H4 (cell line): ENCODE results near the gene VWC2. TPM values are rescaled to one million over a fixed set of nuclear protein-coding genes. Genes with fewer than 3 reads are reported as not detected.

ENCODE experiments used
- DNase-seq: peaks from one replicate; pipeline ENCODE4 v3.0.0-alpha.2; 2015; ENCODE audit warnings: low spot score
- total RNA-seq: library from RNA; depleted of rRNA; stranded (reverse); fragments of >200 nt; shearing (Covaris generic); gene quantifications from 2 replicates; pipeline ENCODE4 v1.2.3, GENCODE V29; 2014; rRNA removed

Gene VWC2
- total RNA-seq: 0.04 TPM in 1 of 2 replicates, not detected in the other

DNA sequence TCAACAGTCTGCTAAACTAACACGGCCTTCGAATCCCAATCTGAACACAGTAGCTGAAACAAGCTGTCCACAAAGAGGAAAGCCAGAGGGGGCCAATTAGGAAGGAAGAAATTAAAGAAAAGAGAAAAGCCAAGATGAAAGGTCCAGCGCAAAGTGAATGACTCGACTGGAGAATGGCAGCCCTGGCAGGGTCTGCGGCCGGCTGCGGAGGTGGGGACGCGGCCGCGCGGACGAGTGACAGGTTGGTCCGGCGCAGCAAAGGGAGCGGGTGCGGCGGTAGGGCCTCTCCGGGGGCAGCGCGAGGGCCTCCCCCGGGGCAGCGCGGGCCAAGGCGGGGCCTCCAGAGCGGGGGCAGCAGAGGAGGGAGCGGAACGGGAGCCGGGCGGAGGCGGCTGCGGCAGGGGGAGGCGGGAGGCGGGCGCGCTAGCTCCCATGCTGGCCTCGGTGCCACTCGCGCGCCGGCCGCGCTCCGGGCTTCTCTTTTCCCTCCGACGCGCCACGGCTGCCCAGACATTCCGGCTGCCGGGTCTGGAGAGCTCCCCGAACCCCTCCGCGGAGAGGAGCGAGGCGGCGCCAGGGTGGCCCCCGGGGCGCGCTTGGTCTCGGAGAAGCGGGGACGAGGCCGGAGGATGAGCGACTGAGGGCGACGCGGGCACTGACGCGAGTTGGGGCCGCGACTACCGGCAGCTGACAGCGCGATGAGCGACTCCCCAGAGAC lies at the start of gene VWC2:
TSS of gene VWC2 (plus strand) at position 421 of the 718 bp plus-strand sequence. CDS start 1,798 bp downstream, outside the sequence.
- DNase-seq: no peak

DNA sequence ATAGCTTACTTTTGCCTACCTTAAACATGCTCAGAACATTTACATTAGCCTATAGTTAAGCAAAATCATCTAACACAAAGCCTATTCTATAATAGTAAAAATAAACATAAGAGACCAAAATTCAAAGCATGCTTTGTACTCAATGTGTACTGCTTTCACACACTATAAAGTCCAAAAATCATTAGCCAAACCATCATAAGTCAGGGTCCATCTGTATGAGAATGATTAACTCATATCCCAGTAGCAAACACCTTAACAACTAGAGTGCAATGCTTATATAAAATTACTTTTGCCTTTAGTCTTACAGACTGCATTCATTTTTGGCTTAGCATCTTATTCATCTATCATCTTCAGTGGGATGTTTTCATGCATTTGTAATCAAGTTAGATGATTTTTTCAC lies 49.4 kb upstream of the VWC2 start:
- no peak for DNase-seq

DNA sequence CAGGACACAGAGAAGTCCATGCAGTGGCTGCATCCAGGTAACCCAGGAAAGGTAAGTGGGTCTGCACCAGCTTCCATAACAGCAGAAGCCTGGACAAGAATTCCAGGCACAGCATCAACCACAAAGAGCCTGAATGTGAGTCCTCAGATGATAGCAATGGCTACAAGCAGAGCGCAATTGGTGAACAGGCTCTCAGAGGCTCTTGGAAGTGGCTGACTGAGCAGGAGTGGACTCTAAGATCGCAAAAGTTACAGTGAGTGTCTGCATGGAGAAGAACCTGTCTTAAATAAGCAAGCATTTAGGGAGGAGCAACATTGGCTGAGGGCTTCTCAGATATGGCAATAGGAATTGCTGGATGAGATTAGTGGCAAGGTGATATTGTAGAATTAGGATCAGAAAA lies 41.6 kb upstream of the VWC2 start:
- no peak for DNase-seq

DNA sequence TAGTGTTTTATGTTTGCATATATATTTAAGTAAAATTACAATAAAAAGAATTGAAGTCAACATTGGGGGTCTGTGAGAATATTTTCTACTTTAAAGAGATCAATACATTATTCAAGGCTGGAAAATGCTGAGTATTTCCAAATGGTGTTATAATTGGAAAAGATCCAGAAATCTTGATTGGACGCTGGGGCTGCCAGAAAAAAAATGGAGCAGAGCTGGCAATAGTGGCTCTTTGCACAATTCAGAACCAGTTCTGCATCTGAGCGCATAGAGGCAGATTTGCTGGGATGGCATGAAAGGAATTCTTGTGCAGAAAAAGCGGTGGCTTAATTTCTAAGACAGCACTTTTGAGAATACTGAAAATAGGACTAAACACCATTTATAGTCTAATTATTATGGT lies 10.8 kb upstream of the VWC2 start:
- no peak for DNase-seq

DNA sequence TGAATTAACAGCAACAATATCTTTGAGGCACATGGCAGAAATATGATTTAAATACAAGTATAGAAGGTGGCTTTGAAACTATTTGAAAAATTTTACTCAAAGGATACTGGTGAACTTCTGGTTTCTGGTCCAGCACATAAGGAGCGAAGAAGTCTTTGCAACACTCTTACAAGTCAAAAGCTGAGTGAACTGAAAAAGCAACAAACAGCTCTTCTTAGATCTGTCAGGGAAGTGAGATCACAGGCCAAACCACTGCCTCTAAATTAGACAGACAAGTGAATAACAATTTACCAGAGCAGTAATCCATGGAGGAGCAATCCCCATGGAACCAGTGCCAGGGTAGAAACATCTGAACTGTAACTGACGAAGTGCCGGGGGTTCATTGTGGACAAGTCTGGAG lies 9.6 kb upstream of the VWC2 start:
- DNase-seq: no peak

DNA sequence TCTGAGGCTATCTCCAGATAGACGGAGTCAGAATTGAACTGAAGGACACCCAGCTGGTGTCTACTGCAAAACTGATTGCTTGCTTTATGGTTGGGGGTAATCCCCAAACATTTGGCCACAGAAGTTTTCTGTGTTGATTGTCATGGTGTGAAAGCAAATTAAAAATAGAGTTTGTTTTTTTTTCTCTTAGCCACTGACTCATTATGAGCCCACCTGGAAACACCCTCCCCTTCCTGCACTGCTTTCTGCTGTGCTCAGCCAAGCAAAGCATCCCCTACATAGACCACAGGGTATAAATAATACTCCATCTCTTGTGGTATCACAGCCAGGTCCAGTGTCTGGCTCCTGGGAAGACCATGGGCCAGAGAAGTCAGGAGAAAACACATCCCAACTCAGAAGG lies 6.5 kb upstream of the VWC2 start:
- DNase-seq: no peak

DNA sequence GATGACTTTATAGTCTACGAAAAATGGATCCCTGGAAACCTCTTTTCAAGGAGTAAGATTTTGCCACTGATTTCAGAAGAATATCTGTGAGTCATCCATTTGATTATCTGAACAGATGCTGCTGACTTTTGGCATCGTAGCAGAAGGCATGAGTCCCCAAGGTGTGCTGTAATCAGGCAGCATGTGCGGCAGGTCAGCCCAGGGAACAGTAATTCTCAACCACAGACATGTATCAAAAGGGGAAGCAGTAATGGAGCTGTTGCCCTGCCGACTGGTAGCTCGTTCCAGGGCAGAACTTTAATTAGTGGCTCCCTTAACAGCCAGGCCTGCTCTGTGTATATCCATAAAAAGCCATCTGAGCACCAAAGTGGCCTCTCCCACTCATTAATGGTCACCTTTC lies 5.7 kb upstream of the VWC2 start:
- DNase-seq: no peak

DNA sequence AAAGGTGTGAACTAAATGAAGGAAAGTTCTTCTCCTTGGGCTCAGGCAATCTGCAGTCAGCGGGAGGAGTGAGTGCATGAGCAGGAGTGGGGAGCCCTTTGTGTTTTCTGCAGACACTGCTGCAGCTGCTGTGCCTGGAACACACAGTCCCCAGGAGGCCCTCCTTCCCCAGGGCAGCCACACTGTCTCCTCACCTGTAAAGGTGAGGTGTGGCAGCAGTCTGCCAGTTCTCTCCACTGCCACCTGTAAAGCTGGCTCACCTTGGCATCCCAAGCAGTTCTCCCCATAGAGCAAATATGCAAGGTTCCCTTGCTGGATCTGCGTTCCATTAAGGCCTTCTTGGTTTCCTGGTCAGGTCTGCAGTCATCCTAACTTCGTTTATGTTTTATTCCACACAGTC lies 5.2 kb upstream of the VWC2 start:
- DNase-seq: no peak

DNA sequence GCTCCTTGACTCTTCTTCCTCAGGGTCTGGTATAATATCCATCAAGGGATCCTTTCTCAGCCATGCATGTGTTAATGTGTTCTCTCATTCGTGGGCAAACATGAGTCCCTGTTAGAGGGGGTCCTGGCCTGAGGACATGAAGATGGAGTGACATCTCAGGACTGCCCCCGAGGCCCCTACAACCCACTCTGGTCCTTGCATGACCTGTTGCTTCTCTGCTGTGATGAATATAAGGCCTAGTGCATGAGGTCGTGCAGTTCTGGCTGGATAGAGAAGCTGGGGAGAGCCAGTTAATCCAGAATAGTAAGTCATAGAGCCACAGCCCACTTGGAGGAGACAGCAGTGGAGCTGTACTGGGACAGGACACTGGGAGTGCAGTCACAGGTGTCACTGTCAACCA lies 4.6 kb upstream of the VWC2 start:
- DNase-seq: no peak

DNA sequence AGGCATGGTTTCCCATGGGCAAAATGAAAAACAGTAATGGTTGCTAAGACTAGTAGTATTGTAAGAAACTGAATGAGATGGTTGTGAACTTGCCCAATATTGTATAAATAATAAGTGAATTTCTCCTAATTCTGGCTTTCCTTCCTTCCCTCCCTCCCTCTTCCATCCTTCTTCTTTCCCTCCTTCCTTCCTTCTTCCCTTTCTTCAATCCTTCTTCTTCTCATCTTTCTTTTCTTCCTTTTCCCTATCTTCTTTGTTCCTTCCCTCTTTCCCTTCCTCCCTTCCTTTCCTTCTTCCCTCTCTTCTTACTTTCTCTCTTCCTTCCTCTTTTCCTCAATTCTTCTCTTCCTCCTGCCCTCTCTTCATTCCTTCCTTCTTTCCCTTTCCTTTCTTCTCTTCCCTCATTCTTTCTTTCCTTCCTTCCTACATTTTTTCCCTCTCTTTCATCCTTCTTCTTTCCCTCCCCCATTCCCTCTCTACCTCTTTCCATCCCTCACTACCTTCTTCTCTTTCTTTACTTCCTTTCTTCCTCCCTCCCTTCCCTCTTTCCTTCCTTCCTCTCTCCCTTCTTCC lies 4.1 kb upstream of the VWC2 start:
- DNase-seq: no peak

DNA sequence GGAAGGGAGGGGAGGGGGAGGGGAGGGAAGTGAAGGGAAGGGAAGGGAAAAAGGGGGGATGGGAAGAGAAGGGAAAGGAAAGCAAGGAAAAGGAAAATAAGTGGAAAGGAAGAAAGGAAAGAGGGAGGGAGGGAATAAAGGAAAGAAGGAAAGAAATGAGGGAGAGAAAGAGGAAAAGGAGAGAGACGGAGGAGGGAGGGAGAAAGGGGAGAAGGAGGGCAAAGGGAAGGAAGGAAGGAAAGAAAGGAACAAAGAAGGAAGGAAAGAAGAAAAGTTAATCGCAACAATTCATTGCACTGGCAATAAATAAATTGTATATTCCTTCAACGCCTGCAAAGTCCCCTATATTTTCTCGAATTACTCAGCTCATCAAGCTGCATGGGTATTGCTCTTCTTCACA lies 2.6 kb upstream of the VWC2 start:
- no peak for DNase-seq

DNA sequence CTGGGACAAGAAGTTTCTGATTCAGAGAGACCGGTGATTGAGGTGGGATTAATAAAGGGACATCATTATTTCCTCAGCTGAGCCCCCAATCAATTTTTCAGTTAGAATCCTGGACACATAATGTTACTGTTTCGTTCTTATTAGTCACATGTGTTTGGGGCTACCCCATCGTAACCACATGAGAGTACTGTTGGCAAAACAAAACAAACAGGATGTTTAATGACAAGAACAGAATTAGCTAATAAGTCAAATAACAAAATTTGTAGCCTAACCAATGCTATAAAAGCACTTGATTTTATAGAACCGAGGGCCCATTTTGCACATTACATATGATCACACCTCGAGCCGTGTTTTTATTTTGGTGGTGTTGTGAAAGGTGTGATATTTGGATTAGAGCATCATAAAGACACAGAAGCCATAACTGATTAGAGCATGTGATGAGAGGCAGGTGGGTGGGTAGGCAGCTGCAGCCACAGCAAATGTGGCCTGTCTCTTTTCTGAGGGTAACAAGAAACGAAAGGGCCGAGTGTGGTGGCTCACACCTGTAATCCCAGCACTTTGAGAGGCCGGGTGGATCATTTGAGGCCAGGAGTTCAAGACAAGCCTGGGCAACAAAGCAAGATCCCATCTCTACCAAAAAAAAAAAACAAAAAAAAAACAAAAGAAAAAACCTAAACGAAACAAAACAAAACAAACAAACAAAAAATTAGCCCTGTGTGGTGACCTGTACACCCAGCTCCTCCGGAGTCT lies 1.8 kb upstream of the VWC2 start:
- DNase-seq: no peak

DNA sequence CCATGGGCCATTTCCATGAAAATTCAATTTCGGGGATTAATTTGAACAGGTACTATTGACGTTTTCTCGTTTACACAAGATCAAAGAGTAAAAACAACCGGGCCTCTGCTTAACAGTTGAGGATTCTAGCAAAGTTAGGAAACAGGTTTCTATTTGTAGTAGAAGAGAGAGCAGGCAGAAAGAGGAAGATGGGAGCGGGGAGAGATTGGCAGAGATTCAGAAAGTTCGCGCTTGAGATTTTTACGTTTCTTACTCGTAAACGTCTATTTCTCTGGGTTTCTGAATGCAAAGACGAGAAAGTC lies 571 bp upstream of the VWC2 start:
- DNase-seq: no peak

DNA sequence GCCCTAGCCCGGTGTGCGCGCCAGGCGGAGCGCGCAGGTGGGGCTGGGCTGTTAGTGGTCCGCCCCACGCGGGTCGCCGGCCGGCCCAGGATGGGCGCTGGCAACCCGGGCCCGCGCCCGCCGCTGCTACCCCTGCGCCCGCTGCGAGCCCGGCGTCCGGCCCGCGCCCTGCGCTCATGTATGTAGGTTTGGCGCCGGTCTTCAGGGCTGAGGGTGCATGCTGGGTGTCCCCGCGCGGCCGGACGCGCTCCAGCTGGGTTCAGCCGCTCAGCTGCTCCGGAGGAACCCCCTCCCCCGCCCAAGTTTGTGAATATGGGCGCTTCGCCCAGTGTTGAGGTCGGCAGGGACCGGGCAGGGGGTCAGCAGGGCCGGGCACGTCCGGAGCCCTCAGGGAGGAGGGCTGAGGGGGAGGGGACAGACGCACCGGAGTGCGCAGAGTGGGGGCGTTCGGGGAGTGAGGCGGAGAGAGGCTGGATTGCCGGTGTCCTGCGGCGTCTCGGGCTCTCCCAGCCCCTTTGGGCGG lies 559 bp downstream of the VWC2 start:
- DNase-seq: no peak

DNA sequence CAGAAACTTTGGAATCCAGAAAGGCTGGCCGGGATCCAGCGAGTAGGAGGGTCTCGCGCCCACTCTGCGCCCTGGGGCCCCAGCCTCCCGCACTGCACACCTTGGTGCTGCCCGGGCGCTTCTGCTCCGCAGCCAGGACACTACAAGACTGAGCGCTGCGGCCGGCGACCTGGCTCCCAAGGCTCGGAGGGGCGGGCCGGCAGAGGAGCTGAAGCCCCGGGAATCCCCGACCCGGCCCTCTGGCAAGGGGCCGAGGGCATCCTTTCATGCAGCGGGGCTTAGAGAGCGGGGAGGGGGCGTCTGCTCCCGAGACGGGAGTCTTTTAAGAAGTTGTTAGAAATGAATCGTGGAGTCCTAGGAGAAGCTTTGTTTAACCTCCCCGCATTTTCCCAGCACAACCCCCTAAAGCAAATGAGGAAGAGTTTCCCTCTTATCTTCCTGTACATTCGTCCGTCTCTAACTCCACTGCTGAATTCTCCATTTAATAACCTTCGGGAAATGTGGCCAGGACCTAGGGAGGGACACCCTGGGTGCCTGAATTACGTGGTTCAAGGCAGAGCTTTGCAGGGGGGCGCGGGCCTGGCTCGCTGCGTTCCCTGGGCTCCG lies 1.1 kb downstream of the VWC2 start:
- no peak for DNase-seq

DNA sequence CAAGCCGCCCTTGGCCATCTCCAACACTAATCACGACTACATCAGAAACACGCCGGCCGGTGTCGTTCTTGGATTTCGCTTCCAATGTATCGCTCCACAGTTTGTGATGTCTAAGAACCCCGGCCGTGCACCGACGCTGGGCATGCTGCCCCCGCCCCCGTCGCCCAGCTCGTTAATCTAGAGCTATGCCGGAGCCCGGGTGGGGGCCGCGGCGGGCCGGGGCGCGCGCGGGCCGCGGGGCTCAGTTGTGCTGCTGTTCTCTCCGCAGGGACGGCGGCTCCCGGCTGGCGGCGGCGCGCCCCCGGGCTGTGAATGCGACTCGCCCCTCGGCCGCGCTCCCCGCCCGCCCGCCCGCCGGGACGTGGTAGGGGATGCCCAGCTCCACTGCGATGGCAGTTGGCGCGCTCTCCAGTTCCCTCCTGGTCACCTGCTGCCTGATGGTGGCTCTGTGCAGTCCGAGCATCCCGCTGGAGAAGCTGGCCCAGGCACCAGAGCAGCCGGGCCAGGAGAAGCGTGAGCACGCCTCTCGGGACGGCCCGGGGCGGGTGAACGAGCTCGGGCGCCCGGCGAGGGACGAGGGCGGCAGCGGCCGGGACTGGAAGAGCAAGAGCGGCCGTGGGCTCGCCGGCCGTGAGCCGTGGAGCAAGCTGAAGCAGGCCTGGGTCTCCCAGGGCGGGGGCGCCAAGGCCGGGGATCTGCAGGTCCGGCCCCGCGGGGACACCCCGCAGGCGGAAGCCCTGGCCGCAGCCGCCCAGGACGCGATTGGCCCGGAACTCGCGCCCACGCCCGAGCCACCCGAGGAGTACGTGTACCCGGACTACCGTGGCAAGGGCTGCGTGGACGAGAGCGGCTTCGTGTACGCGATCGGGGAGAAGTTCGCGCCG lies 1.9 kb downstream of the VWC2 start:
- no peak for DNase-seq

DNA sequence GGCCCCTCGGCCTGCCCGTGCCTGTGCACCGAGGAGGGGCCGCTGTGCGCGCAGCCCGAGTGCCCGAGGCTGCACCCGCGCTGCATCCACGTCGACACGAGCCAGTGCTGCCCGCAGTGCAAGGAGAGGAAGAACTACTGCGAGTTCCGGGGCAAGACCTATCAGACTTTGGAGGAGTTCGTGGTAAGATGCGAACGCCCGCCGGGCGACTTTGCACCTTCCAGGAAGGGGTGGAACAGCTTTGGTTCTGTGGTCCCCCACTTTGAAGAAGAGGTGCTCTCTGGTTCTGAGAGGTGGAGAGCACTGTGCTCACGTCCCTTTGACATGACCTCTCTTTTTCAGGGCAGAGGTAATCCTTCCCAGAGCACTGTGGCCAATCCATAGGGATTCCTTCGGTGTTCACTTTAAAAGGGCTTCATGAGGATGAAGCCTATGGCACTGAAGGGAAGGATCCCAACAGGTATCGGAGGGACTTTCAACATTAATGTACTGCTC lies 2.6 kb downstream of the VWC2 start:
- no peak for DNase-seq

DNA sequence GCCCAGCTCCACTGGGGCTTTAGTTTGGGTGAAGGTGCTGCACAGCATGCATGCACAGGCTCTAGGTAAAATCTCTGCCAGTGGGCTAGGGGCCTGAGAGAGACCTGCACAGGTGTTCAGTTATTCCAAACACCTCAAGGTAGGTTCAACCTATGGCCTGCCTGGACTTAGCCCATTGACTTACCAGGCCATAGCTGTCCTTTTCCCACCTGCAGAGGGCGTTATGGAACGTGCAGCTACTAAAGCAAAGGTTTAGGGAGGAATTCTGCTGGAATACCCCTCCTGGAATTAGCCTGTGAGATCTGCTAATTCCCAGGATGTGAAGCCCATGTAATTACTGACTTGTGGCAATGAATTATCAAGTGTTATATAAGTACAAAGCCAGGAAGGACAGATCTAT lies 3.6 kb downstream of the VWC2 start:
- DNase-seq: no peak

DNA sequence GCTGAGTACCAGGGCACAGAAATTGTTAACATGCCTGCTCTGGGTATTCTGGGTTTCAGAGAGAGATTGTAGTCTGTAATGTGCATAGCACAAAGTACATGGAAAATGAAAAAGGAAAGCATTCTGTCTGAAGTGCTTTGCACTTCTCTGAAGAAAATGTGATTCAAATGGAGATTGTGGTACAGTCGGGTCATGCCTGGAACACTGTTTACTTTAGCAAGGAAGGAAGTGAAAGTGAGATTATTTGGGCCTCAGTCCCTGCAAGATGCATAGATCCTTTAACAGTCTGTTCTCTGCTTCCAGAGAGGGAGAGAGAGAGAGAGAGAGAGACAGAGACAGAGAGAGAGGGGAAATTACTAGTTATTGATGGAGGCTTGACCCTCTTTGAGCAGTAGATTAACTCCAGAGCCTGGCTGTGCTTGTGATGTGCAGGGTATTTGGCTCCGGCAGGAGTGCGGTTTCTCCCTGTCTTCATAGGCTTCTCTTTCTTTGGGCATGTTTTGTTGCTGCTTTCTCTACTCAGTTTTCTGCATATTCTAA lies 5.4 kb downstream of the VWC2 start:
- no peak for DNase-seq

DNA sequence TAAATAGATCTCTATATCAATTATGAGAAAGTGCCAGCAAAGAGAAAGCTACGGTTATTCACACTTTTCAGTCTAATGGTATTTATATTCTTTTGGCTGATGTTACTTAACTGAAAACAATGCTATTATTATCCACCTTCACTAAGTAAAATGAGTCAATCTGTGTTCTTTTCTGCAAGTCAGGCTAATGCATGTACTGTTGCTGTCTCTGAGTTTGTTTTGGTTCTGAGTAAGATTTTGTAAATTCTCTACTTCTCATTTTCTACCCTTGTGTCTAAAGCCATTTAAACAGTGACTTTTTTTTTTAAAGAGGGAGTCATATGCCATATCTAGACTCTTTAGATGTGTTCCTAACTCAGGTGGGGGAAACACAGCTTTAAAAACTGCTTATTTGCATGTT lies 7.5 kb downstream of the VWC2 start:
- no peak for DNase-seq

DNA sequence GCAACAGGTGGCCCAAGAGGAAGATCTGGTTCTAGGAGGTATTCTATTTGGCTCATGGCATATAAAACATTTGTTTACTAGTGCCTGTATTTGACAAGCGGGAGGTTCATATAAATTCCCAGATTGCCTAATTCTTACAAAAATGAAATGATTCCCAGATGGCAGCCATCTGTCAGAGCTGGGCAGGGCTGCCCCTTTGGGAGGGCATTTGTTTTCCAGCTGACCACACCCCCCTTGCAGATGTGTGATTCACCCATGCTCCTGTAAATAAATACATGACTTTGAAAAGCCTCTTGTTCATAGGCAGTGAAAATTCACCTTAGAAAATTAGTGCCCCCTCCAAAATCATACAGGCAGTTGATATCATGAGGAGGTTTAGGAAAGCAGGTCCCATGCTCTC lies 8.6 kb downstream of the VWC2 start:
- DNase-seq: no peak
